Measurements from ENCODE around the gene ZBTB49. TPM values are rescaled to one million over a fixed set of nuclear protein-coding genes. Genes with fewer than 3 reads are reported as not detected.
A peak's percentile ranks its signal among the peaks of the same experiment; 100 is the strongest.

ZBTB49 gene
- total RNA-seq, 4 donors from 2014 or later, result 1.7 to 6.3 (median 4.4) TPM

DNA sequence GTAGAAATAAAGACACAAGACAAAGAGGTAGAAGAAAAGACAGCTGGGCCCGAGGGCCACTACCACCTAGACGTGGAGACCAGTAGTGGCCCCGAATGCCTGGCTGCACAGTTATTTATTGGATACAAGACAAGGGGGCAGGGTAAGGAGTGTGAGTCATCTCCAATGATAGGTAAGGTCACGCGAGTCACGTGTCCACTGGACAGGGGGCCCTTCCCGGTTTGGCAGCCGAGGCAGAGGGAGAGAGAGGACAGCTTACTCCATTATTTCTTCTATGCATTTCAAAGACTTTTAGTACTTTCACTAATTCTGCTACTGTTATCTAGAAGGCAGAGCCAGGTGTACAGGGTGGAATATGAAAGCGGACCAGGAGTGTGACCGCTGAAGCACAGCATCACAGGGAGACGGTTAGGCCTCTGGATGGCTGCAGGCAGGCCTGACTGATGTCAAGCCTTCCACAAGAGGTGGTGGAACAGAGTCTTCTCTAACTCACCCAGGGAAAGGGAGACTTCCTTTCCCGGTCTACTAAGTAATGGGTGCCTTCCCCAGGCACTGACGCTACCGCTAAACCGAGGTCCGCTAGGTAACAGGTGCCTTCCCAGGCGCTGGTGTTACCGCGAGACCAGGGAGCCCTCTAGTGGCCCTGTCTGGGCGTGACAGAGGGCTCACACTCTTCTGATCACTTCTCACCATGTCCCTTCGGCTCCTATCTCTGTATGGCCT is 44.9 kb downstream of the ZBTB49 start:
- DNase-seq, result no peak
- H3K27me3 ChIP-seq, result peaks cover 0 to 6% (median 0%) of the 10 kb centered on the region in 4 donors
- intact Hi-C loops (cut with DNase I), result loop anchor here (5.0 kb wide), 1 partner anchor 78 kb away; no protein-coding TSS in a partner anchor
- H3K4me1 ChIP-seq, result no peaks in the 10 kb centered on the region
- H3K36me3 ChIP-seq, result no peaks in the 10 kb centered on the region
- H3K9me3 ChIP-seq, result no peaks in the 10 kb centered on the region
- H3K27ac ChIP-seq, result no peak overlapping the region
- WGBS, 2 donors, result 40 to 46% methylated on average over 16 to 18 of the region's 21 CpGs
- no peak overlapping the region for H3K4me3 ChIP-seq
- TF ChIP-seq CTCF (IDR thresholded peaks at IDR 0.05) (peak; percentile 28 to 81 (median 64)), POLR2A (IDR thresholded peaks at IDR 0.05) (no peak)

DNA sequence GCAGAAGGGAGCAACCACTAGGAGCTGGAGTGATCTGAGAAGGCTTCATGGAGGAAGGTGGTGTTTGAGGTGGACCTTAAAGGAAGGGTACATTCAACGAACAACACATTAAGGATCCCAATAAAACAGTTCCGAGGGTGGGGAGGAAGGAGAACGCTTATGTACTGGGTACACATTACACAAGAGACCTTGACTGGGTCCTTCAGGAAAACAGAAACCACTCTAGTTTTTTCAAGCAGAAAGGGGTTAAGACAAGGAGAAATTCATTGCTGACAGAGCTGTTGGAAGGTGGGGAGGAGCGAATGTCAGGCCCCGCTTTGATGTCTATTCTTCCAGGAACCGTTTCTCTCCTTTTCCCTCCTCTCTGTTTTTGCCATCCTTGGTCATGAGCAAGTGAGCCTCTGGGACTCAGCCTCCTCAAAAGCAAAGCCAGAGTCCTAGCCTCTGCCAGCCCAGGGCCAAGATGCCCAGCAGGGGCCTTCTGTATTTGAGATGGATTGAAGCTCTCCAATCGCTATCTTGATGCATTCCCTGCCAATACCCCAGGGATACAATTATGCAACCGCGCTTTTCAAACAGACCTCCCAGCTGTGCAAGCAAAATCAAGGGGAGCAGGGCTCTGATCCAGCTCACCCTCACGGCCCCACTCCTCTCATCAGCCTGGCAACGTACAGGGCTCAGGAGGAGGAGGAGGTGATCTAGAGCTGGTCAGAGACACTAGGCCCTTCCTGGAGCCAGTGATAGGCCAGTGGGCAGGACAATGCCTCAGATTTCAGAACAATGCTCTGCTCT is 48.4 kb downstream of the ZBTB49 start:
- H3K9me3 ChIP-seq, result no peaks in the 10 kb centered on the region
- peaks cover 0 to 10% (median 0%) of the 10 kb centered on the region in 4 donors for H3K27me3 ChIP-seq
- H3K4me3 ChIP-seq, result no peak overlapping the region
- H3K27ac ChIP-seq, result no peak overlapping the region
- H3K4me1 ChIP-seq, result no peaks in the 10 kb centered on the region
- WGBS, 2 donors, result 52 to 59% methylated on average over 8 to 10 of the region's 11 CpGs
- no peak for DNase-seq
- H3K36me3 ChIP-seq, result no peaks in the 10 kb centered on the region
- intact Hi-C loops (cut with DNase I), result no loop called here
- TF ChIP-seq POLR2A (IDR thresholded peaks at IDR 0.05) (no peak), CTCF (IDR thresholded peaks at IDR 0.05) (no peak)

DNA sequence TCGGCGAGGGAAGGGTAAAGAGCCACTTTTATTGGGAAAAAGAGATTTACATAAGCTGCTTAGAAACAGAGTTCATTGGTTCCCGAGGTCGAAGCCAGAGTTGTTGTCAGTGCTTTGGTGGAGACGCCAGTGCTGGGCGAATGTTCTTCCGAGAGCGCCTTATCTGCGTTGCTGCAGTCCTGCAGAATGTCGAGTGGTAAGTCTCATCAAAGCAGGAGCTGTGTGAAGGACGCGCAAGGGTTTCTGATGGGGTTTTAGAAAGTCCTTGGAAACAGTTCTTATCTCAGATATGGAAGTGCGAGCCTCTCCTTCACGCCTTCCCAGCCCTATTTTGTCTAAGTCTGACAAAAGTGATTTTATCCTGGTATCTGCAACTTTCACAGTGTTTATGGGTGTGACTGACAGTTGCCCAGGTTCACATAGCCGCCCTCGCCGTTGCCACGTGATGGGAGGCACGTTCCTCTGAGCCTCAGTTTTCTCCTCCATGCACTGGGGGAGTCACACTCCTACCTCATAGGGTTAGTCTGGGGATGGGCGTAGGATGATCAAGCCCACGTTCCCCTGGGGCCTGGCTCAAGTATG is 49.5 kb downstream of the ZBTB49 start:
- WGBS, 2 donors, result 61 to 66% methylated on average over 16 to 21 of the region's 21 CpGs
- Histone ChIP-seq H3K4me1 (no peaks in the 10 kb centered on the region), H3K36me3 (no peaks in the 10 kb centered on the region), H3K9me3 (no peaks in the 10 kb centered on the region), H3K27me3 (peaks cover 0 to 10% (median 0%) of the 10 kb centered on the region in 4 donors), H3K27ac (no peak overlapping the region), H3K4me3 (no peak overlapping the region)
- intact Hi-C loops (cut with DNase I), result no loop called here
- TF ChIP-seq POLR2A (IDR thresholded peaks at IDR 0.05) (no peak), CTCF (IDR thresholded peaks at IDR 0.05) (no peak)
- DNase-seq, result no peak

DNA sequence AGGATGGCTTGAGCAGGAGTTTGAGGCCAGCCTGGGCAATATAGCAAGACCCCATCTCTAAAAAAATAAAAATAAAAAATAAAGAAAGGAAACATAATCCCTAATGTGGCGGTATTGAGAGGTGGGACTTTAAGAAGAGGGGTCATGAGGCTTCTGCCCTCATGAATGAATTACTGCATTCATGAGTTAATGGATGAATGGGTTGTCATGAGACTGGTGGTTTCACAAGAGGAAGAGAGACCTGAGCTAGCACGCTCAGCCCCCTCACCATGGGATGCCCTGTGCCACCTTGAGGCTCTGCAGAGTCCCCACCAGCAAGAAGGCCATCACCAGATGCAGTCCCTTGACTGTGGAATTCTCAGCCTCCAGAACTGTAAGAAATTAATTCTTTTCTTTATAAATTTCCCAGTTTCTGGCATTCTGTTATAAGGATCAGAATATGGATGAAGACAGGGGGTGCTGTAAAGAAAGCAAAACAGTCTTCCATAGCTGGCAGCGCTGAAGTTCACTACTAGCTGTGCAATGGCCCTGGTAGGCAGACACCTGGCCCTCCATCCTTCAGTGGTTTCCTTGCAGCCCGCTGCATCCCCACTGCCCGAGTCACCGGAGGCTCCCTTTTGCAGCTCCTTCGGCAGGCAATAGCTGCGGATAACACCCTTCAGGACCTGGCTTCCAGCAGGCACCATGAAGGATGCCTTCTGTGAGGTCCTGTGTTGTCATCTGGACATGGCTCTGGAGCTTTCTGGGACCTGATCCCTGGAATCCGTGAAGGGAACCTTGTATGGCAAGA is 52.0 kb downstream of the ZBTB49 start:
- Histone ChIP-seq H3K27me3 (peaks cover 0 to 29% (median 0%) of the 10 kb centered on the region in 4 donors), H3K36me3 (no peaks in the 10 kb centered on the region), H3K9me3 (no peaks in the 10 kb centered on the region), H3K4me1 (no peaks in the 10 kb centered on the region), H3K27ac (no peak overlapping the region), H3K4me3 (no peak overlapping the region)
- 80 to 96% methylated on average over 8 to 9 of the region's 9 CpGs for WGBS, 2 donors
- DNase-seq, result no peak
- TF ChIP-seq CTCF (IDR thresholded peaks at IDR 0.05), result no peak
- intact Hi-C loops (cut with DNase I), result no loop called here

All from esophagus squamous epithelium (tissue), 5 donors.